Osteoblast (primary cell): ENCODE results near the gene OTOGL. TPM values are rescaled to one million over a fixed set of nuclear protein-coding genes. Genes with fewer than 3 reads are reported as not detected.

Source experiments
- DNase-seq: peaks from one replicate; pipeline ENCODE4 v3.0.0; 2011; ENCODE audit warnings: low spot score, mixed read lengths; ENCODE audit not compliant: insufficient read length; ENCODE audit errors: missing footprints
- H2AFZ ChIP-seq: 2 replicates; pipeline ENCODE4 v1.6.0; 2011; ENCODE audit warnings: mild to moderate bottlenecking, low read length
- H3K27ac ChIP-seq: 2 replicates; pipeline ENCODE4 v1.5.1; 2011; ENCODE audit warnings: mild to moderate bottlenecking, low read depth, low read length, moderate library complexity
- H3K27me3 ChIP-seq: 2 replicates; pipeline ENCODE4 v1.6.0; 2012; ENCODE audit warnings: mild to moderate bottlenecking, control low read depth, inconsistent platforms, low read length, moderate library complexity; ENCODE audit not compliant: insufficient read depth
- H3K36me3 ChIP-seq: 2 replicates; pipeline ENCODE4 v1.5.1; 2011; ENCODE audit warnings: mild to moderate bottlenecking, low read length, control low read depth, moderate library complexity; ENCODE audit not compliant: insufficient read depth
- H3K4me1 ChIP-seq: 2 replicates; pipeline ENCODE4 v1.5.1; 2011; ENCODE audit warnings: mild to moderate bottlenecking, low read length, control low read depth, moderate library complexity; ENCODE audit not compliant: insufficient read depth
- H3K4me2 ChIP-seq: 2 replicates; pipeline ENCODE4 v1.6.0; 2011; ENCODE audit warnings: mild to moderate bottlenecking, low read length; ENCODE audit not compliant: insufficient read depth
- H3K4me3 ChIP-seq: fragments of 200-600 bp; sonication (generic); 3 replicates; pipeline ENCODE4 v1.5.1; 2012; ENCODE audit warnings: mild to moderate bottlenecking, low read length, inconsistent platforms; ENCODE audit not compliant: insufficient read depth
- H3K79me2 ChIP-seq: 2 replicates; pipeline ENCODE4 v1.6.0; 2012; ENCODE audit warnings: mild to moderate bottlenecking, low read length, control low read depth, inconsistent platforms; ENCODE audit not compliant: insufficient read depth
- H3K9me3 ChIP-seq: 2 replicates; pipeline ENCODE4 v1.5.1; 2011; ENCODE audit warnings: low read depth, low read length, control low read depth
- H4K20me1 ChIP-seq: 2 replicates; pipeline ENCODE4 v1.6.0; 2012; ENCODE audit warnings: mild to moderate bottlenecking, low read length, control low read depth; ENCODE audit not compliant: insufficient read depth
- CTCF ChIP-seq: IDR thresholded peaks from 2 replicates; pipeline ENCODE4 v1.5.1; 2011; ENCODE audit warnings: mild to moderate bottlenecking, low read depth, low read length, moderate library complexity; ENCODE audit errors: extremely low read depth
- total RNA-seq: library from RNA; depleted of rRNA; stranded (reverse); fragments of >200 nt; gene quantifications from 2 replicates; pipeline ENCODE4 v1.2.3, GENCODE V29; 2012

The OTOGL gene
- total RNA-seq, 1 donor, result 0.36 TPM

- no peaks in the 10 kb centered on the region for H4K20me1 ChIP-seq
- no peaks in the 10 kb centered on the region for H3K27me3 ChIP-seq
- no peaks in the 10 kb centered on the region for H3K79me2 ChIP-seq
- no peak overlapping the region for H3K4me3 ChIP-seq
- H2AFZ ChIP-seq, result no peak overlapping the region
- no peak overlapping the region for H3K27ac ChIP-seq
- H3K9me3 ChIP-seq, result no peaks in the 10 kb centered on the region
- H3K4me1 ChIP-seq, result no peaks in the 10 kb centered on the region
- DNase-seq, result no peak
- H3K4me2 ChIP-seq, result no peak overlapping the region
- TF ChIP-seq CTCF, result no peak
- H3K36me3 ChIP-seq, result no peaks in the 10 kb centered on the region
These were observed 233.5 kb downstream of the OTOGL start for GRCh38 chr12:80332827-80333226.

- no peaks in the 10 kb centered on the region for H3K9me3 ChIP-seq
- H3K27me3 ChIP-seq, result no peaks in the 10 kb centered on the region
- H3K4me1 ChIP-seq, result peaks cover 5% of the 10 kb centered on the region
- no peaks in the 10 kb centered on the region for H4K20me1 ChIP-seq
- H3K4me2 ChIP-seq, result no peak overlapping the region
- H2AFZ ChIP-seq, result no peak overlapping the region
- no peaks in the 10 kb centered on the region for H3K79me2 ChIP-seq
- no peaks in the 10 kb centered on the region for H3K36me3 ChIP-seq
- no peak for DNase-seq
- H3K4me3 ChIP-seq, result no peak overlapping the region
- H3K27ac ChIP-seq, result no peak overlapping the region
- no peak for TF ChIP-seq CTCF
These were observed 253.1 kb downstream of the OTOGL start for GRCh38 chr12:80352474-80352873.

GRCh38 chr12:80353254-80353653 lies 253.9 kb downstream of the OTOGL start:
- DNase-seq, result no peak
- no peaks in the 10 kb centered on the region for H3K36me3 ChIP-seq
- peak overlapping the region; percentile 66 for H2AFZ ChIP-seq
- no peak overlapping the region for H3K27ac ChIP-seq
- H3K9me3 ChIP-seq, result no peaks in the 10 kb centered on the region
- H3K4me2 ChIP-seq, result no peak overlapping the region
- peaks cover 5% of the 10 kb centered on the region for H3K4me1 ChIP-seq
- H3K27me3 ChIP-seq, result no peaks in the 10 kb centered on the region
- TF ChIP-seq CTCF, result no peak
- H3K4me3 ChIP-seq, result no peak overlapping the region
- no peaks in the 10 kb centered on the region for H3K79me2 ChIP-seq
- H4K20me1 ChIP-seq, result no peaks in the 10 kb centered on the region

GRCh38 chr12:80356097-80356496 lies 256.8 kb downstream of the OTOGL start:
- no peaks in the 10 kb centered on the region for H3K9me3 ChIP-seq
- no peaks in the 10 kb centered on the region for H3K36me3 ChIP-seq
- no peaks in the 10 kb centered on the region for H3K79me2 ChIP-seq
- H4K20me1 ChIP-seq, result no peaks in the 10 kb centered on the region
- H3K4me3 ChIP-seq, result no peak overlapping the region
- no peak for TF ChIP-seq CTCF
- no peak overlapping the region for H3K27ac ChIP-seq
- H3K4me2 ChIP-seq, result no peak overlapping the region
- peak overlapping the region; percentile 1 for H2AFZ ChIP-seq
- DNase-seq, result no peak
- H3K27me3 ChIP-seq, result no peaks in the 10 kb centered on the region
- H3K4me1 ChIP-seq, result peaks cover 5% of the 10 kb centered on the region
